ENCODE data around the gene LRRC58.

Gene LRRC58

GRCh38 chr3:120274739-120275167, 74.4 kb downstream of the LRRC58 start:
- H3K27ac Mint-ChIP-seq, result no peak overlapping the region
- no peak overlapping the region for H3K4me3 Mint-ChIP-seq
- no peaks in the 10 kb centered on the region for H3K9me3 Mint-ChIP-seq
- H3K36me3 Mint-ChIP-seq, result no peaks in the 10 kb centered on the region
- no peaks in the 10 kb centered on the region for H3K4me1 Mint-ChIP-seq
- ATAC-seq, result no peak
- peaks cover 37% of the 10 kb centered on the region for H3K27me3 Mint-ChIP-seq

All from stimulated activated memory B cell treated with anti-CD40 and anti-IgM and Interleukin-4, amounts not matched to agents 10 μg/mL and 1 μg/mL and 100 μg/mL, for 72 hours (primary cell).